Vagina (tissue), 2 donors: ENCODE data around the gene OXA1L.

ENCODE experiments used
- CTCF ChIP-seq, 3 experiments: fragments of 450-650 bp in 2 of 3; fragments of 200-600 bp in 1 of 3; sonication (generic) in 1 of 3; IDR thresholded peaks; one replicate each; pipeline ENCODE4 v1.5.1; 2017 to 2019; ENCODE audit warnings: antibody characterized with exemption in 3 of 3, mild to moderate bottlenecking in 2 of 3, moderate library complexity in 2 of 3
- POLR2A ChIP-seq, 2 donors: fragments of 450-650 bp; IDR thresholded peaks; one replicate each; pipeline ENCODE4 v1.6.1; 2017; ENCODE audit warnings: antibody characterized with exemption in 2 of 2, mild to moderate bottlenecking in 2 of 2, moderate library complexity in 2 of 2

GRCh38 chr14:22797017-22797917 is 30.8 kb downstream of the OXA1L start:
- TF ChIP-seq CTCF (IDR thresholded peaks at IDR 0.05) (no peak), POLR2A (IDR thresholded peaks at IDR 0.05) (no peak)
